ENCODE results near the gene LHX3. TPM values are rescaled to one million over a fixed set of nuclear protein-coding genes. Genes with fewer than 3 reads are reported as not detected.

LHX3 gene
- total RNA-seq, 1 donor from 2014 or later: not detected

- H3K4me3 Mint-ChIP-seq (ENCODE audit: unreplicated experiment): no peak overlapping the region
- peaks cover 3% of the 10 kb centered on the region for H3K27me3 Mint-ChIP-seq (ENCODE audit: unreplicated experiment)
- H3K9me3 Mint-ChIP-seq (ENCODE audit: unreplicated experiment): no peaks in the 10 kb centered on the region
- H3K4me1 Mint-ChIP-seq (ENCODE audit: unreplicated experiment): no peaks in the 10 kb centered on the region
- H3K27ac Mint-ChIP-seq (ENCODE audit: unreplicated experiment): no peak overlapping the region
- TF ChIP-seq CTCF (IDR thresholded peaks at IDR 0.05; ENCODE audit: unreplicated experiment): no peak
- DNase-seq (ENCODE audit: low spot score): no peak
- H3K36me3 Mint-ChIP-seq (ENCODE audit: low read depth, unreplicated experiment): no peaks in the 10 kb centered on the region
These were observed 48.5 kb downstream of the LHX3 start for GRCh38 chr9:136156209-136157120.

GRCh38 chr9:136155576-136155975, 49.4 kb downstream of the LHX3 start:
- Mint-ChIP-seq H3K4me3 (ENCODE audit: unreplicated experiment) (no peak overlapping the region), H3K27ac (ENCODE audit: unreplicated experiment) (no peak overlapping the region), H3K9me3 (ENCODE audit: unreplicated experiment) (no peaks in the 10 kb centered on the region), H3K27me3 (ENCODE audit: unreplicated experiment) (peaks cover 2% of the 10 kb centered on the region), H3K36me3 (ENCODE audit: low read depth, unreplicated experiment) (no peaks in the 10 kb centered on the region), H3K4me1 (ENCODE audit: unreplicated experiment) (no peaks in the 10 kb centered on the region)
- DNase-seq (ENCODE audit: low spot score): no peak
- no peak for TF ChIP-seq CTCF (IDR thresholded peaks at IDR 0.05; ENCODE audit: unreplicated experiment)

GRCh38 chr9:136154943-136155342, 50.0 kb downstream of the LHX3 start:
- peaks cover 2% of the 10 kb centered on the region for H3K27me3 Mint-ChIP-seq (ENCODE audit: unreplicated experiment)
- peak overlapping the region; percentile 61 for H3K27ac Mint-ChIP-seq (ENCODE audit: unreplicated experiment)
- no peak overlapping the region for H3K4me3 Mint-ChIP-seq (ENCODE audit: unreplicated experiment)
- H3K36me3 Mint-ChIP-seq (ENCODE audit: low read depth, unreplicated experiment): no peaks in the 10 kb centered on the region
- H3K9me3 Mint-ChIP-seq (ENCODE audit: unreplicated experiment): no peaks in the 10 kb centered on the region
- no peak for TF ChIP-seq CTCF (IDR thresholded peaks at IDR 0.05; ENCODE audit: unreplicated experiment)
- no peaks in the 10 kb centered on the region for H3K4me1 Mint-ChIP-seq (ENCODE audit: unreplicated experiment)
- DNase-seq (ENCODE audit: low spot score): no peak

GRCh38 chr9:136153381-136154065, 51.4 kb downstream of the LHX3 start:
- H3K27me3 Mint-ChIP-seq (ENCODE audit: unreplicated experiment): peaks cover 2% of the 10 kb centered on the region
- H3K27ac Mint-ChIP-seq (ENCODE audit: unreplicated experiment): no peak overlapping the region
- no peaks in the 10 kb centered on the region for H3K4me1 Mint-ChIP-seq (ENCODE audit: unreplicated experiment)
- DNase-seq (ENCODE audit: low spot score): no peak
- H3K9me3 Mint-ChIP-seq (ENCODE audit: unreplicated experiment): no peaks in the 10 kb centered on the region
- no peak overlapping the region for H3K4me3 Mint-ChIP-seq (ENCODE audit: unreplicated experiment)
- TF ChIP-seq CTCF (IDR thresholded peaks at IDR 0.05; ENCODE audit: unreplicated experiment): no peak
- no peaks in the 10 kb centered on the region for H3K36me3 Mint-ChIP-seq (ENCODE audit: low read depth, unreplicated experiment)

GRCh38 chr9:136152931-136153330, 52.0 kb downstream of the LHX3 start:
- Mint-ChIP-seq H3K36me3 (ENCODE audit: low read depth, unreplicated experiment) (no peaks in the 10 kb centered on the region), H3K27ac (ENCODE audit: unreplicated experiment) (no peak overlapping the region), H3K27me3 (ENCODE audit: unreplicated experiment) (peaks cover 2% of the 10 kb centered on the region), H3K4me1 (ENCODE audit: unreplicated experiment) (no peaks in the 10 kb centered on the region), H3K9me3 (ENCODE audit: unreplicated experiment) (no peaks in the 10 kb centered on the region), H3K4me3 (ENCODE audit: unreplicated experiment) (no peak overlapping the region)
- TF ChIP-seq CTCF (IDR thresholded peaks at IDR 0.05; ENCODE audit: unreplicated experiment): no peak
- DNase-seq (ENCODE audit: low spot score): no peak
